ENCODE results near the gene C10orf67.

C10orf67 gene

DNA sequence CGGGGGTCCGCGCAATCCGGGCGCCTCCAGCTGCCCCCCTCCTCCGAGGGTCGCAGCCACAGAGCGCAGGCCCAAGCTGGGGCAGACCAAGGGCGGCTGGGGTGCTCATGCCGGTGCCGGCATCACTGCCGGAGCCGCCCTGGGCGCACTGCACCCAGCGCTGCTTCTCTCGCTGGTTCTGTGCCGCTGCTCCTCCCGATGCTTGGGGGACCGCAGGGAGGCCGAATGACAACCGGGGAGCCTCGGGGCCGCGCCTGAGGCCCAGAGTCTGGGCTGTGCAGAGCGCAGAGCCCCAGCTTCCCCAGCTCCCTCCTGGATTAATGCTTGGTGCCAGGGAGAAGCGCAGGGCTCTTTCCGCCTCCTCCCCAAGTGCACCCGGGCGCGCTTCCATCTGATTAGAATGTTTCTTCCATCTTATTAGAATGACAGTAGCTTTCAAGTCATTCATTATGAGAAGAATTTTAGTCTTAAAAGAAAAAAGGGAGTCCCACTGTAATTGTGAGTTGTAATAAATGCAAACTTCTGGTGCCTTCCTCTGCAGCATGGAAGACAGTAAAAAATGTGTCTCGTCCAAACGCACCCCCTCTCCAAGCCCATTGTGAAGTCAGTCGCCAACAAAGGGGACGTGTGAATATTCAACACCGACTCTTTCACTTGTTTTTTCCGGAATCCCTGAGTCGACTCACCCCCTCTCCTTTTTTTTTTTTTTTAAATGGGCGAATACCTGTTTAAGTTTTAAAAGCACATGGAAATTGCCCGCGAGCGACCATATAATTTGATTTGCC is 172.0 kb downstream of the C10orf67 start:
- H3K27me3 ChIP-seq (ENCODE audit: insufficient read depth, poor library complexity, severe bottlenecking), result peaks cover 73% of the 10 kb centered on the region
- TF ChIP-seq, protein P1, sequence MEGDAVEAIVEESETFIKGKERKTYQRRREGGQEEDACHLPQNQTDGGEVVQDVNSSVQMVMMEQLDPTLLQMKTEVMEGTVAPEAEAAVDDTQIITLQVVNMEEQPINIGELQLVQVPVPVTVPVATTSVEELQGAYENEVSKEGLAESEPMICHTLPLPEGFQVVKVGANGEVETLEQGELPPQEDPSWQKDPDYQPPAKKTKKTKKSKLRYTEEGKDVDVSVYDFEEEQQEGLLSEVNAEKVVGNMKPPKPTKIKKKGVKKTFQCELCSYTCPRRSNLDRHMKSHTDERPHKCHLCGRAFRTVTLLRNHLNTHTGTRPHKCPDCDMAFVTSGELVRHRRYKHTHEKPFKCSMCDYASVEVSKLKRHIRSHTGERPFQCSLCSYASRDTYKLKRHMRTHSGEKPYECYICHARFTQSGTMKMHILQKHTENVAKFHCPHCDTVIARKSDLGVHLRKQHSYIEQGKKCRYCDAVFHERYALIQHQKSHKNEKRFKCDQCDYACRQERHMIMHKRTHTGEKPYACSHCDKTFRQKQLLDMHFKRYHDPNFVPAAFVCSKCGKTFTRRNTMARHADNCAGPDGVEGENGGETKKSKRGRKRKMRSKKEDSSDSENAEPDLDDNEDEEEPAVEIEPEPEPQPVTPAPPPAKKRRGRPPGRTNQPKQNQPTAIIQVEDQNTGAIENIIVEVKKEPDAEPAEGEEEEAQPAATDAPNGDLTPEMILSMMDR (IDR thresholded peaks at IDR 0.05; ENCODE audit: poor library complexity, severe bottlenecking), result no peak
- ATAC-seq (ENCODE audit: low read depth) (no peak), DNase-seq (ENCODE audit: low spot score) (no peak)
- H3K9me3 ChIP-seq (ENCODE audit: severe bottlenecking), result no peaks in the 10 kb centered on the region
- no peaks in the 10 kb centered on the region for H3K4me1 ChIP-seq (ENCODE audit: insufficient read depth, poor library complexity, severe bottlenecking)
- H3K36me3 ChIP-seq (ENCODE audit: low read depth), result no peaks in the 10 kb centered on the region
- H3K4me3 ChIP-seq (ENCODE audit: severe bottlenecking), result no peak overlapping the region
- H3K27ac ChIP-seq (ENCODE audit: poor library complexity, severe bottlenecking), result no peak overlapping the region

DNA sequence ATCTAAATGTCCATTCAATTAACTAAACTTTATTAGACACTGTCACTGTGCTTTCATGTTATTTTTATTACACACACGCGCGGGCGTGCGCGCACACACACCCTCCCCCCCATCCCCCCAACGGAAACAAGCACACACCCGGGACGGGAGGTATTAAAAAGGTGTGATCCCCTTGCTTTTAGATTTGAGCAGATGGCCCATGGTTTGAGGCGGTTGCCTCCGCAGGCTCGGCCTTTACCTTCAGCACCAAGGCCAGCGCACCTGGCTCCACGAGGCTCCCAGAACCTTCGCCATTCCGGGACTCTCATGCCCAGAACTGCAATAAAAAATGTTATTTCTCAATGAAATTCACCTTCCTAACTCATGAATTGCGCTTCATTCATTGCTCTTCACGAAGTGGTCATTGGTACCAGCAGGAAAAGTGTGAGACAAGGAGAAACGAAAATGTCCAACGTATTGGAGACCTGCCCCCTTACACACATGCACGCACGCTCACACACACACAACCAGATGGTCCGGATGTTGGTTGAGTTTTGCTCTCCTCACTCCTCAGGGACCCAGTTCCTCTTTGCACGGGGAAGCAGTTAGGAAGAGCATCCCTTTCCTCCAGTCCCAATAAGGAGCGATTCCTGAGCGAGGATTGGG is 173.2 kb downstream of the C10orf67 start:
- no peaks in the 10 kb centered on the region for H3K9me3 ChIP-seq (ENCODE audit: severe bottlenecking)
- peaks cover 61% of the 10 kb centered on the region for H3K27me3 ChIP-seq (ENCODE audit: insufficient read depth, poor library complexity, severe bottlenecking)
- H3K4me3 ChIP-seq (ENCODE audit: severe bottlenecking), result no peak overlapping the region
- H3K27ac ChIP-seq (ENCODE audit: poor library complexity, severe bottlenecking), result no peak overlapping the region
- DNase-seq (ENCODE audit: low spot score) (no peak), ATAC-seq (ENCODE audit: low read depth) (peak; percentile 45; the same call in 1 of the 3 replicates)
- TF ChIP-seq, protein P1 (IDR thresholded peaks at IDR 0.05; ENCODE audit: poor library complexity, severe bottlenecking), result no peak
- no peaks in the 10 kb centered on the region for H3K4me1 ChIP-seq (ENCODE audit: insufficient read depth, poor library complexity, severe bottlenecking)
- H3K36me3 ChIP-seq (ENCODE audit: low read depth), result no peaks in the 10 kb centered on the region

DNA sequence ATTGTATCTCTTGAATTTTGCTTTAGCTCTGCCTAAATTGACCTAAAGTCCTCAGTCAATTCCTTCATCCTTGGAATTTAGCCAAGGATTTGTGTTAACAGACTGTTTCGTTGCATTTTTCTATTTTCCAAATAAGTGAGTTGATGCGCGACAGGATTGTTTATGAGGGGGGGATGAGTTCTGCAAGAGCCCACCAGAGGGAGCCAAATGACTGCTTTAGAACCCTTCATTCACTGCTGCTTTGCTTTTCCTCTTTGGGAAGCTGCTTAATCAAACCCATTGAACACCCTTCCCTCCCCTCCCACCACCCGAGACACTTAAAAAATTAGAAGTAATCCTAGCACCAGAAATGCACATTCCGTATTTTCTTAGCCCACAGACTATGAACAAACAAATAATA is 186.2 kb downstream of the C10orf67 start:
- no peak for DNase-seq (ENCODE audit: low spot score)
- TF ChIP-seq, protein P1 (IDR thresholded peaks at IDR 0.05; ENCODE audit: poor library complexity, severe bottlenecking), result peak; percentile 89
- Histone ChIP-seq H3K9me3 (ENCODE audit: severe bottlenecking) (no peaks in the 10 kb centered on the region), H3K4me3 (ENCODE audit: severe bottlenecking) (no peak overlapping the region), H3K27me3 (ENCODE audit: insufficient read depth, poor library complexity, severe bottlenecking) (no peaks in the 10 kb centered on the region), H3K27ac (ENCODE audit: poor library complexity, severe bottlenecking) (no peak overlapping the region), H3K4me1 (ENCODE audit: insufficient read depth, poor library complexity, severe bottlenecking) (peaks cover 3% of the 10 kb centered on the region), H3K36me3 (ENCODE audit: low read depth) (no peaks in the 10 kb centered on the region)
- peak; percentile 81 for ATAC-seq (ENCODE audit: low read depth)

DNA sequence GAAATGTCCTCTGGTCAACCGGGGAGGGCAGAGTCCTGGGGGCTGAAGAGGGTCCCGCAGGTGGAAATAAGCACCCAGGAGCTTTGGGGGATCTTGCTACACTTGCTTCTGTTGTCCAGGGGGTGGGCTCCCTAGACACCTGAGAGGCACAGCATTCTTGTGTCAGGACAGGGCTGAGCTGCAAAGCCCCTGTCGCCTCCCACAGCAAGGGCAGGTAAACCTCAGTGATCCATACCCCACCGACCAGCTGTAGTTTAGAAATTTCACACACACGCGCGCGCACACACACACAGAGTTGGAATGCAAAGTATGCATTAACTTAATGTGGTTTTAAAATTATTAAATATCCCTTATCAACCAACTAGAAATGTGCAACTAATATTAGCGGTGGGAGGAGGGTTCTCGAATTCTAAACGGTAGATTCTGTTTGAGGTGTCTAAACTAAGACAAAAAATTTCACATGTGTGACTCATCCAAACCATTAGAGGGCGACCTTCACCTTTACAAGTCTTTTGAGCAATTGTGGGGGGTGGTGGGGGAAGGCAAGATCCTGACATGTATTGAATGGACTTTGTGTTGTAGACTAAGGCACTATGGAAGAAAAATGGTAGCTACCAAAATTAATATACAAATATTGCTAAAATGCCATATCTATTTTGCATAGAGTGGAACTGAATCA is 186.8 kb downstream of the C10orf67 start:
- TF ChIP-seq, protein P1 (IDR thresholded peaks at IDR 0.05; ENCODE audit: poor library complexity, severe bottlenecking), result no peak
- Histone ChIP-seq H3K27me3 (ENCODE audit: insufficient read depth, poor library complexity, severe bottlenecking) (no peaks in the 10 kb centered on the region), H3K4me3 (ENCODE audit: severe bottlenecking) (no peak overlapping the region), H3K27ac (ENCODE audit: poor library complexity, severe bottlenecking) (no peak overlapping the region), H3K9me3 (ENCODE audit: severe bottlenecking) (no peaks in the 10 kb centered on the region), H3K4me1 (ENCODE audit: insufficient read depth, poor library complexity, severe bottlenecking) (peaks cover 3% of the 10 kb centered on the region), H3K36me3 (ENCODE audit: low read depth) (no peaks in the 10 kb centered on the region)
- ATAC-seq (ENCODE audit: low read depth) (peak; percentile 46; the same call in 1 of the 3 replicates), DNase-seq (ENCODE audit: low spot score) (no peak)

Data from RWPE2 (cell line).